ENCODE data around the gene TC2N. TPM values are rescaled to one million over a fixed set of nuclear protein-coding genes. Genes with fewer than 3 reads are reported as not detected.

Gene TC2N
- total RNA-seq, 1 donor from 2014 or later: 1.4 TPM

DNA sequence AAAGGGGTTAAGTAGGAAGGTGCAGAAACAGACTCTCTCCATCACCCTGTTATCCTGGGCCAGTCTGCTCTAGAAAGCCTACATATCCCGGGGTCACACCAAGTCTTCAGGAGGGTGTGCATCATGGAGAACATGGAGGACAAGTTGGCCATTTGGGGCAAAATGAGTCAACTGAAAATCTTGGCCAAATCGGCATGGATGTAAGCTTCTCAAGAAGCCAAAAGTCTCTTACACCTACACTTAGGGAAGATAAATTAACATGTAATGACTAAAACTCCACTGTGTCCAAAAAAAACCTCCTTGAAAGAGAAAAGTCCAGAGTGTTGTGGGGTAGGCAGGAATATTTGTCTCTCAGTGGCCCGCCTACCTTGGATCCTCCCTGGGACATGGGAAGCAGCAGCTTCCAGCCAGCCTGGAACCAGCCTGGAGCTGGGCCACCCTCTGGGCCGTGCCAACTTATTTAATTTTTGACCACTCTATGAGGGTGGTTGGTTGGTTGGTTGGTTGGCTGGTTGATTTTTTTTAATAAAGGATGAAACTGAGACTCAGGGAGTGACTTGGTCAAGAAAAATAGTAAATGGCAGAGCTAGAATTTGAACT is 17.9 kb upstream of the TC2N start:
- H3K4me1 Mint-ChIP-seq (ENCODE audit: unreplicated experiment): peaks cover 3% of the 10 kb centered on the region
- no peaks in the 10 kb centered on the region for H3K9me3 Mint-ChIP-seq (ENCODE audit: unreplicated experiment)
- DNase-seq (ENCODE audit: low spot score): no peak
- no peak overlapping the region for H3K27ac Mint-ChIP-seq (ENCODE audit: unreplicated experiment)
- no peaks in the 10 kb centered on the region for H3K36me3 Mint-ChIP-seq (ENCODE audit: low read depth, unreplicated experiment)
- TF ChIP-seq, protein P1, sequence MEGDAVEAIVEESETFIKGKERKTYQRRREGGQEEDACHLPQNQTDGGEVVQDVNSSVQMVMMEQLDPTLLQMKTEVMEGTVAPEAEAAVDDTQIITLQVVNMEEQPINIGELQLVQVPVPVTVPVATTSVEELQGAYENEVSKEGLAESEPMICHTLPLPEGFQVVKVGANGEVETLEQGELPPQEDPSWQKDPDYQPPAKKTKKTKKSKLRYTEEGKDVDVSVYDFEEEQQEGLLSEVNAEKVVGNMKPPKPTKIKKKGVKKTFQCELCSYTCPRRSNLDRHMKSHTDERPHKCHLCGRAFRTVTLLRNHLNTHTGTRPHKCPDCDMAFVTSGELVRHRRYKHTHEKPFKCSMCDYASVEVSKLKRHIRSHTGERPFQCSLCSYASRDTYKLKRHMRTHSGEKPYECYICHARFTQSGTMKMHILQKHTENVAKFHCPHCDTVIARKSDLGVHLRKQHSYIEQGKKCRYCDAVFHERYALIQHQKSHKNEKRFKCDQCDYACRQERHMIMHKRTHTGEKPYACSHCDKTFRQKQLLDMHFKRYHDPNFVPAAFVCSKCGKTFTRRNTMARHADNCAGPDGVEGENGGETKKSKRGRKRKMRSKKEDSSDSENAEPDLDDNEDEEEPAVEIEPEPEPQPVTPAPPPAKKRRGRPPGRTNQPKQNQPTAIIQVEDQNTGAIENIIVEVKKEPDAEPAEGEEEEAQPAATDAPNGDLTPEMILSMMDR (IDR thresholded peaks at IDR 0.05; ENCODE audit: unreplicated experiment): no peak
- H3K27me3 Mint-ChIP-seq (ENCODE audit: unreplicated experiment): no peaks in the 10 kb centered on the region
- no peak overlapping the region for H3K4me3 Mint-ChIP-seq (ENCODE audit: unreplicated experiment)

GRCh38 chr14:91884664-91885063 is 17.3 kb upstream of the TC2N start:
- no peak overlapping the region for H3K4me3 Mint-ChIP-seq (ENCODE audit: unreplicated experiment)
- no peaks in the 10 kb centered on the region for H3K9me3 Mint-ChIP-seq (ENCODE audit: unreplicated experiment)
- DNase-seq (ENCODE audit: low spot score): no peak
- TF ChIP-seq, protein P1 (IDR thresholded peaks at IDR 0.05; ENCODE audit: unreplicated experiment): no peak
- no peak overlapping the region for H3K27ac Mint-ChIP-seq (ENCODE audit: unreplicated experiment)
- no peaks in the 10 kb centered on the region for H3K4me1 Mint-ChIP-seq (ENCODE audit: unreplicated experiment)
- peaks cover 3% of the 10 kb centered on the region for H3K27me3 Mint-ChIP-seq (ENCODE audit: unreplicated experiment)
- no peaks in the 10 kb centered on the region for H3K36me3 Mint-ChIP-seq (ENCODE audit: low read depth, unreplicated experiment)

- Mint-ChIP-seq H3K4me3 (ENCODE audit: unreplicated experiment) (no peak overlapping the region), H3K27me3 (ENCODE audit: unreplicated experiment) (peaks cover 5% of the 10 kb centered on the region), H3K9me3 (ENCODE audit: unreplicated experiment) (no peaks in the 10 kb centered on the region), H3K4me1 (ENCODE audit: unreplicated experiment) (no peaks in the 10 kb centered on the region), H3K36me3 (ENCODE audit: low read depth, unreplicated experiment) (no peaks in the 10 kb centered on the region), H3K27ac (ENCODE audit: unreplicated experiment) (no peak overlapping the region)
- DNase-seq (ENCODE audit: low spot score): no peak
- TF ChIP-seq, protein P1 (IDR thresholded peaks at IDR 0.05; ENCODE audit: unreplicated experiment): no peak
Observed at GRCh38 chr14:91883753-91884152, 16.4 kb upstream of the TC2N start.

DNA sequence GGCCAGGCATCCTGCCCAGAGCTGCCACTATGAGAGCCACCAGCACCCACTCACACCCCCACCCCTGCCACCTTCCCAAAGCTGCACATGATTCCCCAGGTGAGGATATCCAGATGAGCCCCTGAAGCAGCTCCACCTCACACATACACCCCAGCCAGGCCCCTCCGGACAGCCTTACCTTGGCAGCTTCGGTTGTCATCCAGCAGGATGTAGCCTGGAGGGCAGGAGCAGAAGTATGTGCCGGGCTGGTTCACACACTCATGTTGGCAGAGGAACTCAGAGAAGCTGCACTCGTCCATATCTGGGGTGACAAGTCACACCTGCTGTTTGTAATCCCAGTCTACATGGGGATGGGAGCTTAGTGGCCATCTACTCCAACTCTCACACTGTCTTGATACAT is 15.4 kb upstream of the TC2N start:
- Mint-ChIP-seq H3K27me3 (ENCODE audit: unreplicated experiment) (peaks cover 5% of the 10 kb centered on the region), H3K27ac (ENCODE audit: unreplicated experiment) (no peak overlapping the region), H3K4me1 (ENCODE audit: unreplicated experiment) (no peaks in the 10 kb centered on the region), H3K4me3 (ENCODE audit: unreplicated experiment) (no peak overlapping the region), H3K9me3 (ENCODE audit: unreplicated experiment) (no peaks in the 10 kb centered on the region), H3K36me3 (ENCODE audit: low read depth, unreplicated experiment) (no peaks in the 10 kb centered on the region)
- DNase-seq (ENCODE audit: low spot score): no peak
- TF ChIP-seq, protein P1 (IDR thresholded peaks at IDR 0.05; ENCODE audit: unreplicated experiment): no peak

GRCh38 chr14:91882369-91882768 is 15.0 kb upstream of the TC2N start:
- DNase-seq (ENCODE audit: low spot score): no peak
- peaks cover 5% of the 10 kb centered on the region for H3K27me3 Mint-ChIP-seq (ENCODE audit: unreplicated experiment)
- TF ChIP-seq, protein P1 (IDR thresholded peaks at IDR 0.05; ENCODE audit: unreplicated experiment): no peak
- no peak overlapping the region for H3K4me3 Mint-ChIP-seq (ENCODE audit: unreplicated experiment)
- no peaks in the 10 kb centered on the region for H3K9me3 Mint-ChIP-seq (ENCODE audit: unreplicated experiment)
- H3K27ac Mint-ChIP-seq (ENCODE audit: unreplicated experiment): no peak overlapping the region
- H3K36me3 Mint-ChIP-seq (ENCODE audit: low read depth, unreplicated experiment): no peaks in the 10 kb centered on the region
- no peaks in the 10 kb centered on the region for H3K4me1 Mint-ChIP-seq (ENCODE audit: unreplicated experiment)

Measured in endothelial cell (in vitro differentiated cells).